Lower lobe of right lung (tissue), 2 donors: ENCODE results near the gene ADIPOR2. TPM values are rescaled to one million over a fixed set of nuclear protein-coding genes. Genes with fewer than 3 reads are reported as not detected.

Experiments
- ATAC-seq, 2 donors: fragments of 200-7000 bp; cut with Tn5 transposase; one replicate each; pipeline ENCODE4 v1.9.1; 2020 to 2022; ENCODE audit warnings: mild to moderate bottlenecking in 2 of 2, moderate library complexity in 2 of 2
- DNase-seq: peaks from one replicate; pipeline ENCODE4 v3.0.0-alpha.2; 2020
- H3K27ac ChIP-seq: fragments of 200-600 bp; one replicate; pipeline ENCODE4 v1.8.0; 2022
- H3K27me3 ChIP-seq: fragments of 200-600 bp; one replicate; pipeline ENCODE4 v1.8.0; 2022; ENCODE audit warnings: low read depth
- H3K36me3 ChIP-seq: fragments of 200-600 bp; one replicate; pipeline ENCODE4 v1.8.0; 2022; ENCODE audit warnings: mild to moderate bottlenecking
- H3K4me1 ChIP-seq: fragments of 200-600 bp; one replicate; pipeline ENCODE4 v1.8.0; 2022
- H3K4me3 ChIP-seq: fragments of 200-600 bp; one replicate; pipeline ENCODE4 v1.8.0; 2022; ENCODE audit warnings: mild to moderate bottlenecking
- H3K9me3 ChIP-seq: fragments of 200-600 bp; one replicate; pipeline ENCODE4 v1.8.0; 2022
- intact Hi-C: fragments of 100-400 bp; cut with DNase I; formaldehyde crosslinking; loops from one replicate; pipeline ENCODE4 v1.11.0; 2022
- total RNA-seq: library from RNA; stranded (reverse); fragmentation: NEBNext Ultra II Directional; extraction: Animal tissue kit (Norgen Biotek cat#: 25700); gene quantifications from one replicate; pipeline ENCODE4 v1.2.1, GENCODE V29; 2021
- TF ChIP-seq, protein P1 (sequence below): fragments of 200-600 bp; IDR thresholded peaks from one replicate; pipeline ENCODE4 v1.8.0; 2022; ENCODE audit warnings: antibody characterized with exemption, mild to moderate bottlenecking
- donor health status: DM: no; HTN: yes; CAD: no; lungs with severe emphysema.

ADIPOR2 gene
- total RNA-seq, 1 donor from 2014 or later: 83.8 TPM

DNA sequence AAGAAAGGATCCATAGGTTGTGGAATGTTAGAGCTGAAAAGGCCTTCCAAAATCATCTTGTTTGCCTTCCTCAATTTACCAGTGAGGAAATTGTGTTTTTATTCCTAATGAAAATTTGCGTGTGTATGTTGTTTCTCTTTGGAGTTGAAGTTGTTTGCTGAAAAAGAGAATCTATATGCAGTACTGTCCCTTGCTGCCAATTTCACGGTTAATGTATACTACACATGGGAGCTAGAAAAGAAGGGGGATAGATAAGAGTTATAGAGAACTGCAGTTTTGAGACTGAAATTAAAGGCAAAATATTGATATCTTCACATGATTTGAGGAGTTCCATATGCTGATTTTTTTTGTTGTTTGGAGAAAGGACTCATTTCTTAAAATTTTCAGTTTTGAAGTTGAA lies 67.5 kb downstream of the ADIPOR2 start:
- no peak for ATAC-seq
- DNase-seq: no peak
- Histone ChIP-seq H3K4me1 (peaks cover 11% of the 10 kb centered on the region), H3K36me3 (peaks cover 32% of the 10 kb centered on the region), H3K27me3 (no peaks in the 10 kb centered on the region), H3K4me3 (no peak overlapping the region), H3K27ac (no peak overlapping the region), H3K9me3 (no peaks in the 10 kb centered on the region)
- TF ChIP-seq, protein P1, sequence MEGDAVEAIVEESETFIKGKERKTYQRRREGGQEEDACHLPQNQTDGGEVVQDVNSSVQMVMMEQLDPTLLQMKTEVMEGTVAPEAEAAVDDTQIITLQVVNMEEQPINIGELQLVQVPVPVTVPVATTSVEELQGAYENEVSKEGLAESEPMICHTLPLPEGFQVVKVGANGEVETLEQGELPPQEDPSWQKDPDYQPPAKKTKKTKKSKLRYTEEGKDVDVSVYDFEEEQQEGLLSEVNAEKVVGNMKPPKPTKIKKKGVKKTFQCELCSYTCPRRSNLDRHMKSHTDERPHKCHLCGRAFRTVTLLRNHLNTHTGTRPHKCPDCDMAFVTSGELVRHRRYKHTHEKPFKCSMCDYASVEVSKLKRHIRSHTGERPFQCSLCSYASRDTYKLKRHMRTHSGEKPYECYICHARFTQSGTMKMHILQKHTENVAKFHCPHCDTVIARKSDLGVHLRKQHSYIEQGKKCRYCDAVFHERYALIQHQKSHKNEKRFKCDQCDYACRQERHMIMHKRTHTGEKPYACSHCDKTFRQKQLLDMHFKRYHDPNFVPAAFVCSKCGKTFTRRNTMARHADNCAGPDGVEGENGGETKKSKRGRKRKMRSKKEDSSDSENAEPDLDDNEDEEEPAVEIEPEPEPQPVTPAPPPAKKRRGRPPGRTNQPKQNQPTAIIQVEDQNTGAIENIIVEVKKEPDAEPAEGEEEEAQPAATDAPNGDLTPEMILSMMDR: no peak
- intact Hi-C loops: no loop called here

DNA sequence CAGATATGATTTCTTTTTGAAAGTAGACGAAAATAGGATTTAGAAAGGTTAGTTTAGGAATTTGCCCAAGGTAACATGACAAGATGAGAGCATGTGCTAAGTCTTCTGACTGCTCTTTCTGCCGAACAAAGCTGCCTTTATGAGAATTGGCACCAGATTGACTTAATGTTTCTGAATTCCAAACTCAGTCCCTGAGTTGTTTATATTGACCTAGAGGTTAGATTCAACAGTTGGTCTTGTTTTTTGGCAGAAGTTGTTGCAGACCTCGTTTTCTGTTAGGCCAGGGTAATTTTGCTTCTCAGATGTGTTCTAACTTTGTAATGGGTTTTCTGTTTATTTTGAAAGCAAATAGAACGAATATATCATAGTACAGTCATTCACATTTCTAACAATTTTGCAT lies 68.0 kb downstream of the ADIPOR2 start:
- intact Hi-C loops: no loop called here
- Histone ChIP-seq H3K9me3 (no peaks in the 10 kb centered on the region), H3K36me3 (peaks cover 32% of the 10 kb centered on the region), H3K27ac (no peak overlapping the region), H3K27me3 (no peaks in the 10 kb centered on the region), H3K4me3 (no peak overlapping the region), H3K4me1 (peaks cover 11% of the 10 kb centered on the region)
- DNase-seq (no peak), ATAC-seq (no peak)
- TF ChIP-seq, protein P1: no peak

DNA sequence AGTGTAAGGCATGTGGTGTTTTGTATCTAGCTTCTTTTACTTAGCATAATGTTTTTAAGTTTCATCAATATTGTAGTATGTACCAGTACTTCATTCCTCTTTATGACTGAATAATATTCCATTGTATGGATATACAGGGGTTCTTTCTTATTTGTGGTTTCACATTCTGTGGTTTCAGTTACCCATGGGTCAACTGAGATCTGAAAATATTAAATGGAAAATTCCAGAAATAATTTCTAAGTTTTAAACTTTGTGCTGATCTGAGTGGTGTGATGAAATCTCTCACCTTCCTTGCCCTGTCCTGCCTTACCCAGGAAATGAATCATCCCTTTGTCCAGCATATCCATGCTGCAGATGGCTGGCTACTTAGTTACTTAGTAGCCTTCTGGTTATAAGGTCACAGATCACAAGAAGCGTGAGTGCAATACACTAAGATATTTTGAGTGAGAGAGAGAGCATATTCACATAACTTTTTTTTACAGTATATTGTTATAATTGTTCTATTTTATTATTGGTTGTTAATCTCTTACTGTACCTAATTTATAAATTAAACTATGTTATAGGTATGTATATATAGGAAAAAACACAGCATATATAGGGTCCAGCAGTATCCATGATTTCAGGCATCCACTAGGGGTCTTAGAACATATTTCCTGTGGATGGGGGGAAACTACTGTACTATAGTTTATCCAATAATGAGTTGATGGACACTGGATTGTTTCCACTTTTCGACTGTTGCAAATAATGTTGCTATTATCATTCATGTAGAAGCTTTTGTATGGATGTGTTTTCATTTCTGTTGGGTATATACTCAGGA lies 69.9 kb downstream of the ADIPOR2 start:
- Histone ChIP-seq H3K9me3 (no peaks in the 10 kb centered on the region), H3K27ac (no peak overlapping the region), H3K4me1 (peaks cover 11% of the 10 kb centered on the region)

DNA sequence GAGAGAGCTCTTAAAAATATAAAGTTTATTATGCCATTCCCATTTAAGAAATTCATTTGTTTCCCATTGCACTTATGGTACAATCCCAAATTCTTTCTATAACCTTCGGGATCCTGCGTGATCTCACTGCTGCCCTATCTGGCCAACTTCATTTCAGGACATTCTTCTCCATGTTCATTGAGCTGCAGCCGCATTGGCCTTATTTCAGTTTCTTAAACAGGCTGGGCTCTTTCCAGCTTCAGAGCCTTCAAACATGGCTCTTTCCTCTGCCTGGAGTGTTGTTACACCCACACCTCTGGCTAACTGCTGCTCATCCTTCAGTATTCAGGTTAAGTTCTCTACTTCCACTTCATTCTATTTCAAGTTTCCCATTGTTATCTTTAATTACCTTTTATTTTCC lies 71.0 kb downstream of the ADIPOR2 start:
- Histone ChIP-seq H3K4me3 (no peak overlapping the region), H3K27ac (no peak overlapping the region), H3K27me3 (no peaks in the 10 kb centered on the region), H3K4me1 (peaks cover 11% of the 10 kb centered on the region), H3K36me3 (peaks cover 13% of the 10 kb centered on the region), H3K9me3 (no peaks in the 10 kb centered on the region)
- intact Hi-C loops: no loop called here
- ATAC-seq (no peak), DNase-seq (no peak)
- TF ChIP-seq, protein P1: no peak

More for the DNA sequence above, 69.9 kb downstream of the ADIPOR2 start:
- TF ChIP-seq, protein P1: no peak
- DNase-seq (no peak), ATAC-seq (no peak)
- peaks cover 20% of the 10 kb centered on the region for H3K36me3 ChIP-seq
- intact Hi-C loops: no loop called here
- H3K27me3 ChIP-seq: no peaks in the 10 kb centered on the region
- no peak overlapping the region for H3K4me3 ChIP-seq

DNA sequence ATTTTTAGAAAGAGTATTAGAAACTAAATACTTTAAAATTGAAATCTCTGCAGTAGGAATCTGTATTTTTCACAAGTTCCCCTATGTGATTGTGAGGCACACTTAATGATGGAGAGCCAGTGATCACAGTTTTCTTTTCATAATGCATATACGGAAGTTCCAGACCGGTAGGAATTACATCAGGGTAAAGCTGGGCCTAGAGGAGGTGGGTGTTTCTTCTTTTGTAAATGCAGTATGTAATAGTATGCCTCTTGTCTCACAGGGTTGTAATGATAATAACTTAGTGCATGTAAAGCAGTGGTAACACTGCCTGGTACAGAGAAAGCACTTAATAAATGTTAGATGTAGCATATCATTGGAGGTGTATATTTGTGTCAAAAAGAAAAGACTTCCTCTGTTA lies 72.3 kb downstream of the ADIPOR2 start:
- TF ChIP-seq, protein P1: no peak
- H3K4me3 ChIP-seq: no peak overlapping the region
- no peak for DNase-seq
- peak in 1 of 2 donors; percentile 38 for ATAC-seq
- peaks cover 11% of the 10 kb centered on the region for H3K4me1 ChIP-seq
- H3K27ac ChIP-seq: no peak overlapping the region
- no peaks in the 10 kb centered on the region for H3K36me3 ChIP-seq
- intact Hi-C loops: no loop called here
- no peaks in the 10 kb centered on the region for H3K9me3 ChIP-seq
- no peaks in the 10 kb centered on the region for H3K27me3 ChIP-seq
